ACC112 (cell line): ENCODE data around the gene OSGIN1.

Experiments used
- H2AFZ ChIP-seq: fragments of 200-600 bp; sonication (generic); one replicate; pipeline ENCODE4 v1.6.0; 2017; ENCODE audit warnings: antibody characterized with exemption, low read length; ENCODE audit not compliant: unreplicated experiment
- H3K27ac ChIP-seq: fragments of 200-600 bp; sonication (generic); 2 replicates; pipeline ENCODE4 v1.5.1; 2014; ENCODE audit warnings: low read depth, mild to moderate bottlenecking, antibody characterized with exemption, low read length, moderate library complexity
- H3K27me3 ChIP-seq: fragments of 200-600 bp; sonication (generic); 2 replicates; pipeline ENCODE4 v1.6.1; 2014; ENCODE audit warnings: mild to moderate bottlenecking, antibody characterized with exemption, low read length, moderate library complexity, mixed read lengths; ENCODE audit not compliant: insufficient read depth
- H3K36me3 ChIP-seq: fragments of 200-600 bp; sonication (generic); 2 replicates; pipeline ENCODE4 v1.6.1; 2016; ENCODE audit warnings: mild to moderate bottlenecking, antibody characterized with exemption, low read length, moderate library complexity, mixed read lengths; ENCODE audit not compliant: insufficient read depth
- H3K4me1 ChIP-seq: fragments of 200-600 bp; sonication (generic); one replicate; pipeline ENCODE4 v1.6.1; 2016; ENCODE audit warnings: low read length, mixed read lengths; ENCODE audit not compliant: insufficient read depth, unreplicated experiment, control insufficient read depth
- H3K4me3 ChIP-seq: fragments of 200-600 bp; sonication (generic); 2 replicates; pipeline ENCODE4 v1.5.1; 2014; ENCODE audit warnings: mild to moderate bottlenecking, low read depth, low read length
- H3K79me2 ChIP-seq: fragments of 200-600 bp; sonication (generic); one replicate; pipeline ENCODE4 v1.6.0; 2016; ENCODE audit warnings: low read length; ENCODE audit not compliant: control insufficient read depth, unreplicated experiment, insufficient read depth

Gene OSGIN1

DNA sequence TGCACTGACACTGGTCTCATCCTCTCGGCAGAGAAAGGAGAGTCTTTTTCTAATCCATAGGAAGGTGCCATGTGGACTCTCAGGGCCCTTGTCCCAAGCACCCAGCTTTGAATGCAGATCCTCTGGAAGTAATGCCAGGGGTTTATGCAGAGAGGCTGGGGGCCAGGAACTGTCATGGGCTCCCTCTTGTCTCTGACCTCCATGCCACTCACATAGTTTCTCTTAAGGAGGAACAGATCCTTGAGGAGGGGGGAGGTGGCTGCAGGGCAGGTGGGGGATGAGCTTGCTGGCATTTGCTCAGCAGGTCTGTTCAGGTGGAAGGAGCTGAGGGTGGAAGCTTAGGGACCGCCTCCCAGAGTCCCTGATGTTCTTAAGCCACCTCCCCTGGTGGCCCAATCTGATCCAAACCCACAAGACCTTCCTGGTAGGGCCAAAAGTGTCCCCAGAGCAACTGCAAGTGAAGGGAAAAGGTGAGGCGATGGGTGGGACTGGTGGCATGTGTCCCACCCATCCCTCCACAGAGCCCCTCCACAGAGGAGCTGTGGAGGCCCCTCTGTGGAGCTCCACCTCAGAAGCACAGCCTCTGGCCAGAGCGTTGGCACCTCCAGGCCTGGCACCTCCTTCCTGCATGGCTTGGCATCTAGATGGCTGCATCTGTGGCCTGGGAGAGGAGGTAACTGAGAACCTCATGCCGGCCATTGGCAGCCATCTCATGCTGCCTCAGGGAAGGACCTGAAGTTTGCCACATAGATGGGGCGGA lies 24.2 kb downstream of the OSGIN1 start:
- no peak overlapping the region for H2AFZ ChIP-seq
- H3K79me2 ChIP-seq = no peaks in the 10 kb centered on the region
- H3K36me3 ChIP-seq = no peaks in the 10 kb centered on the region
- no peaks in the 10 kb centered on the region for H3K27me3 ChIP-seq
- H3K4me3 ChIP-seq = no peak overlapping the region
- no peak overlapping the region for H3K27ac ChIP-seq
- no peaks in the 10 kb centered on the region for H3K4me1 ChIP-seq

DNA sequence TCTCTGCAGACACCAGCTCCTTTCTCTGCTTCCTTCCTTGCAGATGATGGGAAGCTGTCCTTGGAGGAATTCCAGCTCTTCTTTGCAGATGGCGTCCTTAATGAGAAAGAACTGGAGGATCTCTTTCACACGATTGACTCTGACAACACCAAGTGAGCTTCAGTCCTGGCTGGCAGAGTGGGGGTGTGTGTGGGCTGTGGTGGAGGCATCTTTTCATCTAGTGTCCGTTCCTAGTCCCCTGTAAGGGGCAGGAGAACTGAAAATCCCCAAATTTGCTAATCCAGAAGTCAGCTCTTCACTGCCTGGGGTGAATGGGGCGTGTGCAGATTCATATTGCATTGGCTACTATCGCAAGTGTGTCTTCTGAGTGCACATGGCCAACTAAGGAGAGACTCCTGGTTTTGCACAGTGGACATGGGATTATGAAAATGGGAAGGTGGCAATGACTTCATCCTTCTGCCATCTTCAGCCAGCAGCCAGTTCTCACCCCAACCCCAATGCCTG lies 25.4 kb downstream of the OSGIN1 start:
- no peaks in the 10 kb centered on the region for H3K4me1 ChIP-seq
- no peak overlapping the region for H3K4me3 ChIP-seq
- H3K36me3 ChIP-seq = no peaks in the 10 kb centered on the region
- H2AFZ ChIP-seq = no peak overlapping the region
- no peaks in the 10 kb centered on the region for H3K79me2 ChIP-seq
- no peak overlapping the region for H3K27ac ChIP-seq
- no peaks in the 10 kb centered on the region for H3K27me3 ChIP-seq

DNA sequence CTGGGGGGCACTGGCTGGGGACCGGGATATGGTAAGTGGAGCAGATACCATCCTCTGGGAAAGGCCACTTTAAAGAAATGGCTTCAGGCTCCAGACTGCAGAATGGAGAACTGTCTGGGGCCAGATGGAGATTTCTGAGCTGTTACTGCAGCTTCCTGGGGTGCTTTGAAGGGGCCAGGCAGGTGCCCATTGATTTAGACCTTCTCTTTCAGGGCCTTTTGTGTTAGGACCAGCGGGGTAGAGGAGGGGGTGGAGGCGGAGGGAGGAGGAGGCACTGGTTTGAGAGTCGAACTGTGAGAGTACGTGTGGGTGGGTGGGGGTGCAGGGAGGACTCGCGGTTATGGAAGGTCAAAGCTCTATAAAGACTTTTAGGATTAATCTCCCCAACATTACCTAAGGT lies 26.4 kb downstream of the OSGIN1 start:
- Histone ChIP-seq H3K27ac (no peak overlapping the region), H3K79me2 (no peaks in the 10 kb centered on the region), H3K4me3 (no peak overlapping the region), H3K4me1 (no peaks in the 10 kb centered on the region), H3K27me3 (no peaks in the 10 kb centered on the region), H3K36me3 (no peaks in the 10 kb centered on the region), H2AFZ (no peak overlapping the region)

GRCh38 chr16:83980794-83981193 lies 27.8 kb downstream of the OSGIN1 start:
- Histone ChIP-seq H3K79me2 (no peaks in the 10 kb centered on the region), H2AFZ (no peak overlapping the region), H3K4me1 (no peaks in the 10 kb centered on the region), H3K27me3 (no peaks in the 10 kb centered on the region), H3K4me3 (no peak overlapping the region), H3K36me3 (no peaks in the 10 kb centered on the region), H3K27ac (no peak overlapping the region)

DNA sequence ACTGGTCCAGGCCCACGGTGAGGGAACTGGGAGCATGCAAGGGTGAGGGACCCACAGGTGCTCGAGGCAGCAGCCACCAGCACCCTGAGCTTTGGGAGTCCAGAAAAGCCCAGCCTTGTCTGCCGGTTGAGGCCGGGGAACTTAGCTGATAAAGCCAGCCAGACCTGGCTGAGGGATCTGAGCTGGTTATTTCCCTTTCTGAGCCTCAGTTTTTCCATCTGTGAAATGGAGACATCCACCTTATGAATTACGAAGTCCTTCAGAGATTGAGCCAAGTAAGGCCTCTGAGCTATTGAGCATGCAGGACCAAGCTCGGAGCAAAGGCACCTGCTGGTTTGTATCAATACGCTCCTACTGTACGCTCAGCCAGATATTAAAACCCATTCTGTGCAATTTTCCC lies 28.8 kb downstream of the OSGIN1 start:
- Histone ChIP-seq H3K79me2 (no peaks in the 10 kb centered on the region), H3K27me3 (0 out of 2 replicates have a peak, but pooled peaks cover 2% of the 10 kb centered on the region), H2AFZ (no peak overlapping the region), H3K4me1 (no peaks in the 10 kb centered on the region), H3K4me3 (no peak overlapping the region), H3K36me3 (no peaks in the 10 kb centered on the region), H3K27ac (no peak overlapping the region)

- peaks cover 10% of the 10 kb centered on the region for H3K27me3 ChIP-seq
- no peak overlapping the region for H3K27ac ChIP-seq
- H3K4me1 ChIP-seq = no peaks in the 10 kb centered on the region
- H3K4me3 ChIP-seq = no peak overlapping the region
- H3K79me2 ChIP-seq = no peaks in the 10 kb centered on the region
- no peaks in the 10 kb centered on the region for H3K36me3 ChIP-seq
- H2AFZ ChIP-seq = no peak overlapping the region
Observed at GRCh38 chr16:83983491-83983890, 30.5 kb downstream of the OSGIN1 start.

- peaks cover 20% of the 10 kb centered on the region for H3K4me1 ChIP-seq
- H3K27ac ChIP-seq = no peak overlapping the region
- H3K4me3 ChIP-seq = no peak overlapping the region
- no peak overlapping the region for H2AFZ ChIP-seq
- H3K27me3 ChIP-seq = peaks cover 25% of the 10 kb centered on the region
- no peaks in the 10 kb centered on the region for H3K79me2 ChIP-seq
- H3K36me3 ChIP-seq = no peaks in the 10 kb centered on the region
Observed at GRCh38 chr16:83989300-83989699, 36.3 kb downstream of the OSGIN1 start.

GRCh38 chr16:83990492-83990891 lies 37.5 kb downstream of the OSGIN1 start:
- Histone ChIP-seq H3K27me3 (peaks cover 25% of the 10 kb centered on the region), H3K4me3 (no peak overlapping the region), H3K4me1 (peaks cover 30% of the 10 kb centered on the region), H3K79me2 (no peaks in the 10 kb centered on the region), H3K36me3 (no peaks in the 10 kb centered on the region), H3K27ac (no peak overlapping the region), H2AFZ (no peak overlapping the region)

- peak overlapping the region; percentile 73 for H2AFZ ChIP-seq
- H3K36me3 ChIP-seq = no peaks in the 10 kb centered on the region
- peaks cover 17% of the 10 kb centered on the region for H3K27me3 ChIP-seq
- no peaks in the 10 kb centered on the region for H3K79me2 ChIP-seq
- no peak overlapping the region for H3K4me3 ChIP-seq
- H3K27ac ChIP-seq = 0 out of 2 replicates have a peak overlapping the region, but pooled peaks have one; percentile 18
- H3K4me1 ChIP-seq = peaks cover 30% of the 10 kb centered on the region
Observed at GRCh38 chr16:83992624-83993023, 39.6 kb downstream of the OSGIN1 start.

DNA sequence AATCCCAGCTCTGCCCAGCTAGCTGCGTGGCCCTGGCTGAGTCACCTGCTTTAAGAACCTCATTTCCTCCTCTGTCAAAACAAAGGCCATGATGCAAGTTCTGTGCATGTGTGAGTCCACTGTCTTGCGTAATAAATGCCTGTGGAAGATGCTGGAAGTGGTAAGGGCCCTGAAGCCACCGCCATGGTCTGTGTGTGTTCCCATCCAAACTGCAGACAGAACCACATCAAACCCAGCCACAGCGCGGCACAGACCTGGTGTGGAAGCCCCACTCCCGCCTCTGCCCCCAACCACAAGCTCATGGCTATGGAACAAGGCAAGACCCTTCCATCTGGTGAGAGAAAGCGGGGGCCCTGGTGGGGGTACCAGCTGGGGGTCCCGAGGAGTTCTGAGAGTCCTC lies 41.0 kb downstream of the OSGIN1 start:
- Histone ChIP-seq H3K79me2 (no peaks in the 10 kb centered on the region), H3K36me3 (no peaks in the 10 kb centered on the region), H2AFZ (peak overlapping the region; percentile 57), H3K27ac (no peak overlapping the region), H3K27me3 (peaks cover 9% of the 10 kb centered on the region), H3K4me1 (peaks cover 30% of the 10 kb centered on the region), H3K4me3 (no peak overlapping the region)

- Histone ChIP-seq H3K36me3 (no peaks in the 10 kb centered on the region), H3K4me1 (peaks cover 30% of the 10 kb centered on the region), H3K27me3 (peaks cover 4% of the 10 kb centered on the region), H3K27ac (no peak overlapping the region), H2AFZ (peak overlapping the region; percentile 57), H3K79me2 (no peaks in the 10 kb centered on the region), H3K4me3 (no peak overlapping the region)
Observed at GRCh38 chr16:83994703-83995102, 41.7 kb downstream of the OSGIN1 start.
